Panc1 (cell line): Measurements from ENCODE around the gene EFCAB7. TPM values are rescaled to one million over a fixed set of nuclear protein-coding genes. Genes with fewer than 3 reads are reported as not detected.

Experiments used
- ATAC-seq: fragments of 200-7000 bp; cut with Tn5 transposase; 2 replicates; pipeline ENCODE4 v1.9.1; 2020; ENCODE audit warnings: mild to moderate bottlenecking, moderate library complexity
- BruUV-seq: library from RNA; stranded (reverse); fragments of 400-500 nt; replicated peaks from 2 replicates; lab custom pipeline; 2021; lab: Mats Ljungman, UMichigan
- CTCF ChIA-PET: fragments of 300-600 bp; sonication (Branson Sonifier 250); formaldehyde crosslinking; loops from one replicate; lab custom pipeline; 2022; ENCODE audit warnings: antibody characterized with exemption; lab: Charles Lee
- POLR2A ChIA-PET: fragments of 300-600 bp; sonication (Branson Sonifier 250); formaldehyde crosslinking; loops from one replicate; lab custom pipeline; 2022; ENCODE audit warnings: antibody characterized with exemption; lab: Charles Lee
- DNase-seq: peaks from one replicate; pipeline ENCODE4 v3.0.0-alpha.2; 2010; ENCODE audit warnings: low read depth, low spot score
- H3K27ac ChIP-seq: 2 replicates; pipeline ENCODE4 v1.5.1; 2011; ENCODE audit warnings: mild to moderate bottlenecking, low read length, inconsistent platforms
- H3K27me3 ChIP-seq: fragments of 200-500 bp; sonication (Bioruptor generic); 2 replicates; pipeline ENCODE4 v1.6.0; 2014; ENCODE audit warnings: low read length, inconsistent platforms; ENCODE audit not compliant: control insufficient read depth, insufficient read depth
- H3K36me3 ChIP-seq: fragments of 200-500 bp; sonication (Bioruptor generic); 2 replicates; pipeline ENCODE4 v1.5.1; 2014; ENCODE audit warnings: inconsistent platforms, mild to moderate bottlenecking, low read length, moderate library complexity; ENCODE audit not compliant: control insufficient read depth, insufficient read depth
- H3K4me1 ChIP-seq: 2 replicates; pipeline ENCODE4 v1.5.1; 2011; ENCODE audit warnings: inconsistent platforms, mild to moderate bottlenecking, low read length, moderate library complexity; ENCODE audit not compliant: control insufficient read depth, insufficient read depth
- H3K4me3 ChIP-seq, 2 experiments: 2 replicates each; pipeline ENCODE4 v1.5.1; 2011 to 2012; ENCODE audit warnings: low read depth in 2 of 2, low read length in 2 of 2, mild to moderate bottlenecking in 2 of 2, inconsistent platforms in 1 of 2, moderate library complexity in 1 of 2
- H3K9me3 ChIP-seq: fragments of 200-500 bp; sonication (Bioruptor generic); 2 replicates; pipeline ENCODE4 v1.5.1; 2014; ENCODE audit warnings: low read depth, mild to moderate bottlenecking, inconsistent platforms, low read length, moderate library complexity; ENCODE audit not compliant: control insufficient read depth, insufficient read depth
- CTCF ChIP-seq: fragments of 450-650 bp; IDR thresholded peaks from 2 replicates; pipeline ENCODE4 v1.5.1; 2017; ENCODE audit warnings: mild to moderate bottlenecking
- POLR2AphosphoS5 ChIP-seq: IDR thresholded peaks from 2 replicates; pipeline ENCODE4 v1.6.1; 2012; ENCODE audit warnings: mild to moderate bottlenecking, low read depth, low read length, moderate library complexity
- REST ChIP-seq, 2 experiments: IDR thresholded peaks; 2 replicates each; pipeline ENCODE4 v1.6.1; 2011 to 2012; ENCODE audit warnings: low read depth in 2 of 2, control low read depth in 1 of 2, low read length in 1 of 2, mild to moderate bottlenecking in 1 of 2, moderate library complexity in 1 of 2; ENCODE audit not compliant: insufficient read depth in 1 of 2
- SIN3A ChIP-seq: IDR thresholded peaks from 2 replicates; pipeline ENCODE4 v1.6.1; 2012; ENCODE audit warnings: low read depth, mild to moderate bottlenecking, low read length, moderate library complexity, borderline replicate concordance; ENCODE audit not compliant: insufficient read depth
- TCF7L2 ChIP-seq: IDR thresholded peaks from 2 replicates; pipeline ENCODE4 v1.6.1; 2011; ENCODE audit warnings: mild to moderate bottlenecking, low read depth, low read length, inconsistent platforms
- in situ Hi-C: cut with HindIII; loops from 2 replicates; pipeline ENCODE4 v1.10.0; 2016; ENCODE audit warnings: low sequenced_read_pairs, low pct_unique_long_range_greater_than_20kb
- intact Hi-C: fragments of 100-400 bp; cut with micrococcal nuclease; formaldehyde crosslinking; loops from one replicate; pipeline ENCODE4 v1.10.0; 2022; ENCODE audit not compliant: unreplicated experiment
- total RNA-seq: library from RNA; stranded (reverse); gene quantifications from one replicate; pipeline ENCODE4 v1.2.1, GENCODE V29; 2021; ENCODE audit not compliant: unreplicated experiment

Gene EFCAB7
- total RNA-seq, 1 experiment from 2014 or later = 6.6 TPM

DNA sequence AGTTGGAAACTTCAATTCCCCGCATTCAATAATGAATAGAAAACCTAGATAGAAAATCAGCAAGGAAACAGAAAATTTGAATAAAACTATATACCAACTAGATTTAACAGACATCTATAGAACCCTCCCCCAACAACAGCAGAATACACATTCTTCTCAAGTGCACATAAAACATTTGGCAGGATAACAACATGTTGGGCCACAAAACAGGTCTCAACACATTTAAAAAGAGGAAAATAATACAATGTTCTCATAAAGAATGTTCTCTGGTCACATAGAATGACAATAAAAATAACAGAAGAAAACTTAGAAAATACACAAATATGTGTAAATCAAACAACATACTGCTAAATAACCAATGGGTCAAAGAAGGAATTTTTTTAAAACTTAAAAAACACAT, 25.2 kb upstream of the EFCAB7 start:
- H3K4me1 ChIP-seq = no peaks in the 10 kb centered on the region
- intact Hi-C loops (no loop called here), in situ Hi-C loops (no loop called here)
- CTCF ChIA-PET = no interaction called here
- BruUV-seq = no TSS peak
- POLR2A ChIA-PET = no interaction called here
- no peak overlapping the region for H3K27ac ChIP-seq
- no peak overlapping the region for H3K4me3 ChIP-seq
- ATAC-seq (no peak), DNase-seq (no peak)
- no peaks in the 10 kb centered on the region for H3K9me3 ChIP-seq
- no peaks in the 10 kb centered on the region for H3K27me3 ChIP-seq
- no peaks in the 10 kb centered on the region for H3K36me3 ChIP-seq
- TF ChIP-seq REST (IDR thresholded peaks at IDR 0.05; ENCODE audit: insufficient read depth in 1 of 2, low read depth in 2 of 2, low read length in 1 of 2) = no peak
- TF ChIP-seq POLR2AphosphoS5 = no peak
- TF ChIP-seq SIN3A = no peak
- no peak for TF ChIP-seq TCF7L2
- no peak for TF ChIP-seq CTCF

DNA sequence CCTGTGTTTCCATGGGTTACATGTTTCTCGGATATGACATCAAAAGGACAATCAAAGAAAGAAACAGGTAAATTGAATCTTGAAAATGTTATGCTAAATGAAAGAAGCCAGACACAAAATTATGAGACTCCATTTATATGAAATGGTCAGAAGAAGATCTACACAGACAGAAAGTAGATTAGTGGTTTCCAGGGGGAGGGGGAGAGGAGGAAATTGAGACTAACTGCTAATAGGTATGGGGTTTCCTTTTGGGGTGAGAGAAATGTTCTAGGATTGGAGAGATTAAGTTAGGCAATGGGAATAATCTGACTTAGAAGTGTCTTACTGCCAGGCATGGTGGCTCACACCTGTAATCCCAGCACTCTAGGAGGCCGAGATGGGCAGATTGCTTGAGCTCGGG, 22.1 kb upstream of the EFCAB7 start:
- no TSS peak for BruUV-seq
- Histone ChIP-seq H3K9me3 (no peaks in the 10 kb centered on the region), H3K4me3 (no peak overlapping the region), H3K4me1 (no peaks in the 10 kb centered on the region), H3K27me3 (no peaks in the 10 kb centered on the region), H3K27ac (no peak overlapping the region), H3K36me3 (no peaks in the 10 kb centered on the region)
- ChIA-PET POLR2A (no interaction called here), CTCF (no interaction called here)
- no peak for DNase-seq
- in situ Hi-C loops = no loop called here
- intact Hi-C loops = no loop called here
- ATAC-seq = no peak
- TF ChIP-seq REST (IDR thresholded peaks at IDR 0.05; ENCODE audit: insufficient read depth in 1 of 2, low read depth in 2 of 2, low read length in 1 of 2) (no peak), CTCF (no peak)
